Measurements from ENCODE around the gene SLC7A8.

Gene SLC7A8

GRCh38 chr14:23093991-23094665 lies 89.3 kb downstream of the SLC7A8 start:
- DNase-seq: no peak

GRCh38 chr14:23093526-23093925 lies 89.9 kb downstream of the SLC7A8 start:
- DNase-seq: no peak

GRCh38 chr14:23093104-23093503 lies 90.4 kb downstream of the SLC7A8 start:
- no peak for DNase-seq

GRCh38 chr14:23091294-23092225 lies 91.9 kb downstream of the SLC7A8 start:
- DNase-seq: no peak

GRCh38 chr14:23090254-23090636 lies 93.2 kb downstream of the SLC7A8 start:
- no peak for DNase-seq

GRCh38 chr14:23089498-23090253 lies 93.8 kb downstream of the SLC7A8 start:
- DNase-seq: no peak

- no peak for DNase-seq
Observed at GRCh38 chr14:23086565-23086964, 96.9 kb downstream of the SLC7A8 start.

GRCh38 chr14:23085458-23085857 lies 98.0 kb downstream of the SLC7A8 start:
- no peak for DNase-seq

GRCh38 chr14:23080474-23080873 lies 103.0 kb downstream of the SLC7A8 start:
- no peak for DNase-seq

- peak; percentile 42 for DNase-seq
Observed at GRCh38 chr14:23079716-23080115, 103.7 kb downstream of the SLC7A8 start.

- DNase-seq: peak; percentile 82
Observed at GRCh38 chr14:23078692-23079116, 104.8 kb downstream of the SLC7A8 start.

GRCh38 chr14:23077962-23078361 lies 105.5 kb downstream of the SLC7A8 start:
- no peak for DNase-seq

- DNase-seq: no peak
Observed at GRCh38 chr14:23076785-23077408, 106.6 kb downstream of the SLC7A8 start.
